ENCODE measurements around the gene FNDC5. TPM values are rescaled to one million over a fixed set of nuclear protein-coding genes. Genes with fewer than 3 reads are reported as not detected.

FNDC5 gene
- under 1 TPM; 0.45 to 0.64 TPM for total RNA-seq

- H3K9ac ChIP-seq (ENCODE audit: low read depth in 2 of 2, low read length in 2 of 2), result no peak within 1 kb of the TSS
- intact Hi-C loops (cut with DNase I), result loop anchor here (10.0 kb wide), 1 partner anchor 46 kb away; no protein-coding TSS in a partner anchor
- no peak within 1 kb of the TSS for H3K27ac ChIP-seq
- no peak for DNase-seq
- H3K36me3 ChIP-seq, result no peaks in the 10 kb centered on the region
- TF ChIP-seq CTCF (IDR thresholded peaks at IDR 0.05), result no peak
- H3K9me3 ChIP-seq, result no peaks in the 10 kb centered on the region
- peaks cover 21% of the 10 kb centered on the region for H3K27me3 ChIP-seq
- peak within 1 kb of the TSS; percentile 24 for H3K4me3 ChIP-seq
- H3K4me1 ChIP-seq, result peaks cover 3% of the 10 kb centered on the region
These were observed at the start of gene FNDC5 for GRCh38 chr1:32870615-32871363. Gene FNDC5, minus strand, starts transcription at chr1:32870912.

GRCh38 chr1:32919811-32920733 is 49.4 kb upstream of the FNDC5 start:
- Histone ChIP-seq H3K4me1 (no peaks in the 10 kb centered on the region), H3K36me3 (no peaks in the 10 kb centered on the region), H3K4me3 (no peak overlapping the region), H3K9ac (ENCODE audit: low read depth in 2 of 2, low read length in 2 of 2) (no peak overlapping the region), H3K27me3 (no peaks in the 10 kb centered on the region), H3K9me3 (no peaks in the 10 kb centered on the region), H3K27ac (no peak overlapping the region)
- intact Hi-C loops (cut with DNase I), result no loop called here
- DNase-seq, result no peak
- TF ChIP-seq CTCF (IDR thresholded peaks at IDR 0.05), result no peak

GRCh38 chr1:32918179-32918578 is 47.5 kb upstream of the FNDC5 start:
- no peak overlapping the region for H3K9ac ChIP-seq (ENCODE audit: low read depth in 2 of 2, low read length in 2 of 2)
- intact Hi-C loops (cut with DNase I), result no loop called here
- no peaks in the 10 kb centered on the region for H3K36me3 ChIP-seq
- TF ChIP-seq CTCF (IDR thresholded peaks at IDR 0.05), result no peak
- H3K9me3 ChIP-seq, result no peaks in the 10 kb centered on the region
- no peaks in the 10 kb centered on the region for H3K27me3 ChIP-seq
- no peak overlapping the region for H3K4me3 ChIP-seq
- no peak for DNase-seq
- no peak overlapping the region for H3K27ac ChIP-seq
- no peaks in the 10 kb centered on the region for H3K4me1 ChIP-seq

- no peak for DNase-seq
- Histone ChIP-seq H3K9ac (ENCODE audit: low read depth in 2 of 2, low read length in 2 of 2) (peak overlapping the region in 1 of 2 donors; percentile 4), H3K4me1 (no peaks in the 10 kb centered on the region), H3K36me3 (no peaks in the 10 kb centered on the region), H3K9me3 (no peaks in the 10 kb centered on the region), H3K4me3 (no peak overlapping the region), H3K27ac (no peak overlapping the region), H3K27me3 (no peaks in the 10 kb centered on the region)
- intact Hi-C loops (cut with DNase I), result no loop called here
- no peak for TF ChIP-seq CTCF (IDR thresholded peaks at IDR 0.05)
These were observed 46.8 kb upstream of the FNDC5 start for GRCh38 chr1:32917521-32917920.

- intact Hi-C loops (cut with DNase I), result no loop called here
- TF ChIP-seq CTCF (IDR thresholded peaks at IDR 0.05), result no peak
- Histone ChIP-seq H3K27me3 (no peaks in the 10 kb centered on the region), H3K36me3 (no peaks in the 10 kb centered on the region), H3K9me3 (no peaks in the 10 kb centered on the region), H3K27ac (no peak overlapping the region), H3K4me1 (no peaks in the 10 kb centered on the region), H3K9ac (ENCODE audit: low read depth in 2 of 2, low read length in 2 of 2) (no peak overlapping the region), H3K4me3 (no peak overlapping the region)
- no peak for DNase-seq
These were observed 45.3 kb upstream of the FNDC5 start for GRCh38 chr1:32915766-32916706.
